Bronchus fibroblast of lung (primary cell): ENCODE measurements around the gene BCKDHA. TPM values are rescaled to one million over a fixed set of nuclear protein-coding genes. Genes with fewer than 3 reads are reported as not detected.

Source experiments
- total RNA-seq: library from RNA; depleted of rRNA; stranded (reverse); fragments of >200 nt; gene quantifications from 2 replicates; pipeline ENCODE4 v1.2.3, GENCODE V29; 2015

The BCKDHA gene
- 30.3 and 39.1 TPM in 2 replicates for total RNA-seq

GRCh38 chr19:41397086-41398049 is at the start of gene BCKDHA, which contains the start of gene EXOSC5:
Gene BCKDHA (plus strand): TSS chr19:41397818. CDS start chr19:41397828, 10 bp downstream.
Gene EXOSC5 (minus strand): TSS chr19:41397359. CDS start chr19:41397328, 31 bp downstream.

DNA sequence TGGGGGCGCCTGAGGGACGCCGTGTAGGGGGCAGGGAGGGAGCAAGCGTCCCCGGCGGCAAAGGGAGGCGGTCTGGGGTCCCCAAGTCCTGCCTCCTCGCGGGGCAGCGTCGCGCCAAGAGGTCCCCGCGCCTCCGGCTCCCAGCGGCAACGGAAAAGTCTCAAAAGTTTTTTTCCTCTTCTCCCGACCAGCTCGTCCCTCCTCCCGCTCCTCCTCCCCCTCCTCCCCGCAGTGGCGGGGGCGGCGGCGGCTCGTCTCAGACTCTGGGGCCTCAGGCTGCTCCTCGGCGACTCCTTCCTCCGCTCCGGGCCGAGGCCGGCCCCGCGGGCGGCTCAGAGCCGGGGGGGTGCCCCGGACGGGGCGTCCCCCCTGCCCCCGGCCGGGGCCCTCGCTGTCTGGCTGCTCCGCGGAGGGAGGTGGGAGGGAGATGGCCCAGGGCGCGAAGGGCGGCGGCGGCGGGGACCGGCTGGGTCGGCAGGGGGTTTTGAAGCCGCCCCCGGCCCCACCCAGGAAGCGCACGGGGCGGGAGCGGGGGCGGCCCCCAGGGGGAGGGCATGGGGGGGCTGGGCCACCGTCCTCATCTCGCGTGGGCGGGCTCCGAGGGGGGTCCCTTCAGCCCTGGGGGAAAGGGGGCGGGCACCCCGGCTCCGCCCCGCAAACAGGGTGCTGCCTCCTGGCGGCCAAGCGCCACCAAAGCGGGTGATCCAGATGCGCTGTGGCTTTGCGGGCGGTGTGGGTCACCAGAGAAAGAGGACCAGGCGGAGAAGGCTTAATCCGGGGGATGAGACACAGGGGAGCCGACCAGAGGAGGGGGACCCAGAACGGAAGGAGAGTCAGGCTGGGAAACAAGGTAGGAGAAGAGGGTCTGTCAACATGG is 43.9 kb upstream of the BCKDHA start, which contains the start of gene TGFB1:
TGFB1 (minus strand) TSS at position 457 of the 877 bp plus-strand sequence. CDS start 878 bp downstream, outside the sequence.

GRCh38 chr19:41363753-41364523 is 33.7 kb upstream of the BCKDHA start, which contains the start of gene B9D2:
Gene B9D2 (minus strand): TSS chr19:41364149. CDS start chr19:41363519, 630 bp downstream.

GRCh38 chr19:41376241-41376997 is 21.2 kb upstream of the BCKDHA start, which contains the start of gene TMEM91:
Gene TMEM91 (plus strand): TSS chr19:41376533. CDS start chr19:41378310, 1,777 bp downstream.

GRCh38 chr19:41426952-41427646 is 29.5 kb downstream of the BCKDHA start, which contains the start of gene B3GNT8:
Gene B3GNT8 (minus strand): TSS chr19:41427374. CDS start chr19:41426778, 596 bp downstream.

GRCh38 chr19:41439441-41440222 is 42.0 kb downstream of the BCKDHA start, which contains the start of gene DMAC2:
Gene DMAC2 (minus strand): TSS chr19:41439912. CDS start chr19:41439899, 13 bp downstream.

DNA sequence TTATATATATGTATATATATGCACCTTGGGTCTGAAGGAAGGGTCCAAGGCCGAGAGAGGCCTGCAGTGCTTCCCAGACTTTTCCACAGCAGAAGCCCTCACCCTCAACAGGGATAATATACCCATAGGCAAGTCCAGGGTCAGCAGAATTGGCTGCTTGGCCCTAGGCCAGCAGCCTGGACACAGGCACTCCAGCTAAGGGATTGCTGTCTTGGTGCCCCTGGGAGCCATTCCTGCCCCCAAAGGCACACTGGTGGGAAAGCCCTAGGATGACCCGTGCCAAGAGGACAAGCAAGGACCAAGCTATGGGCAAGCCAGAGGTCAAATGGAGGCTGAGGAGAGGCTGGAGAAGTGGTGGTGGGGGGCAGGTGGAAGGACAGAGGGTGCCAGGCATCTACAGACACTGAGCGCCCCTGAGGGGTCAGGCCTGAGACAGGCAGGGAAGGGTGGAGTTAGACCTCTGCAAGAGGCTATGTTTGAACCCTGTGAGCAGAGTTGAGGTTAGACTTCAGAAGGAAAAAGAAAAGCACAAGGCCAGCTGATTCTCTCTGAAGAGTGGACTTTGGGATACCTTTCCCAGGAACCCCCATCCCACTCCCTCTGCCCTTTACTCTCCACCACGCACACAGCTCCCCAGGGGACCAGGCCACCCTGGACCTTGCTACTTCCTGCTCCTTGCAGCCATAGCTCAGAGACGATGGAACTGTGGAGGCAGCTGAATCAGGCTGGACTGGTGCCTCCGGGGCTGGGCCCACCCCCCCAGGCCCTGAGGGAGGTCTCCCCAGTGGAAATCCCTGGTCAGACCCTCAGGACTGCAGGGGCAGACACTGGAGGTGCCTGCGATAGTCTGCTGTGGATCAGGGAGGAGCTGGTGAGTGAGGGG is 45.1 kb downstream of the BCKDHA start, which contains the start of gene ERICH4:
ERICH4 (plus strand) TSS at position 684 of the 883 bp plus-strand sequence; CDS start at position 698, 14 bp downstream.

Other genes starting within 250 kb of the BCKDHA start
- gene CYP2S1, start 204.6 kb upstream of the BCKDHA start, total RNA-seq, result 1.3 and 4.5 TPM in 2 replicates
- gene AXL, start 178.6 kb upstream of the BCKDHA start, total RNA-seq, result 379 and 401 TPM in 2 replicates
- gene HNRNPUL1, start 133.4 kb upstream of the BCKDHA start, total RNA-seq, result 131 and 136 TPM in 2 replicates
- 10.0 and 10.6 TPM in 2 replicates for gene CCDC97, start 87.6 kb upstream of the BCKDHA start, total RNA-seq
- gene TGFB1, start 43.9 kb upstream of the BCKDHA start, total RNA-seq, result 7.1 and 7.7 TPM in 2 replicates
- gene B9D2, start 33.7 kb upstream of the BCKDHA start, total RNA-seq, result 6.2 and 12.6 TPM in 2 replicates
- 3.0 and 5.1 TPM in 2 replicates for gene TMEM91, start 21.3 kb upstream of the BCKDHA start, total RNA-seq
- gene EXOSC5, start 459 bp upstream of the BCKDHA start, total RNA-seq, result 34.8 and 34.9 TPM in 2 replicates
- gene B3GNT8, start 29.6 kb downstream of the BCKDHA start, total RNA-seq, result 2.1 and 3.5 TPM in 2 replicates
- 56.0 and 57.2 TPM in 2 replicates for gene DMAC2, start 42.1 kb downstream of the BCKDHA start, total RNA-seq
- gene ERICH4, start 45.3 kb downstream of the BCKDHA start, total RNA-seq, result not detected in 2 replicates
- gene CEACAM21, start 178.3 kb downstream of the BCKDHA start, total RNA-seq, result not detected in 2 replicates
- not detected in 2 replicates for gene CEACAM4, start 229.3 kb downstream of the BCKDHA start, total RNA-seq